ENCODE measurements around the gene BMP8B. TPM values are rescaled to one million over a fixed set of nuclear protein-coding genes. Genes with fewer than 3 reads are reported as not detected.
A peak's percentile ranks its signal among the peaks of the same experiment; 100 is the strongest.

Gene BMP8B
- total RNA-seq, 1 donor from 2014 or later: 0.16 TPM

DNA sequence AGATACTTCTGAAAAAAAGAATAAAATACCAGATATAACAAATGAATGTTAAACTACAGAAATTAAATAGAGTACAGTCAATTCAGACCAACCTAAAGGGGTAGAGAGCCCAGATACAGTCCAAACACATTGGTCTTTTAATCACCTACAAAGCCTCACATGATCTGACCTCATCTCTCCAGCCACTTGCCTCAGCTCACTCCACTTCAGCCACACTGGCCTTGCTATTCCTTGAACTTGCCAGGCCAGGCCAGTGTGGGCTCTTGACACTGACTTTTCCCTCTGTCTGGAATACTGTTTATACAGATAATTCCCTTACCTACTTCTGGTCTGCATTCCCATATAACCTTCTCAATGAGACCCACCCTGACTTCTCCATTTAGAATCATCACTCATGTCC lies 67.0 kb downstream of the BMP8B start:
- H3K9ac ChIP-seq (ENCODE audit: low read length): no peak overlapping the region
- no peak overlapping the region for H2AFZ ChIP-seq (ENCODE audit: low read depth, low read length)
- peaks cover 58% of the 10 kb centered on the region for H3K27me3 ChIP-seq (ENCODE audit: insufficient read depth, low read length)
- FAIRE-seq: no peak
- DNase-seq (ENCODE audit: low read depth): no peak
- no peaks in the 10 kb centered on the region for H3K4me1 ChIP-seq (ENCODE audit: insufficient read depth, low read length)
- no peaks in the 10 kb centered on the region for H4K20me1 ChIP-seq (ENCODE audit: insufficient read depth, low read length)
- no peaks in the 10 kb centered on the region for H3K36me3 ChIP-seq (ENCODE audit: insufficient read depth, low read length)
- Mint-ChIP-seq H3K9me3 (ENCODE audit: unreplicated experiment) (no peaks in the 10 kb centered on the region), H3K27me3 (ENCODE audit: low read depth, unreplicated experiment) (peaks cover 72% of the 10 kb centered on the region), H3K36me3 (ENCODE audit: low read depth, unreplicated experiment) (peaks cover 3% of the 10 kb centered on the region), H3K4me1 (ENCODE audit: low read depth, unreplicated experiment) (no peaks in the 10 kb centered on the region), H3K27ac (ENCODE audit: unreplicated experiment) (no peak overlapping the region), H3K4me3 (ENCODE audit: unreplicated experiment) (no peak overlapping the region)
- TF ChIP-seq, protein P1, sequence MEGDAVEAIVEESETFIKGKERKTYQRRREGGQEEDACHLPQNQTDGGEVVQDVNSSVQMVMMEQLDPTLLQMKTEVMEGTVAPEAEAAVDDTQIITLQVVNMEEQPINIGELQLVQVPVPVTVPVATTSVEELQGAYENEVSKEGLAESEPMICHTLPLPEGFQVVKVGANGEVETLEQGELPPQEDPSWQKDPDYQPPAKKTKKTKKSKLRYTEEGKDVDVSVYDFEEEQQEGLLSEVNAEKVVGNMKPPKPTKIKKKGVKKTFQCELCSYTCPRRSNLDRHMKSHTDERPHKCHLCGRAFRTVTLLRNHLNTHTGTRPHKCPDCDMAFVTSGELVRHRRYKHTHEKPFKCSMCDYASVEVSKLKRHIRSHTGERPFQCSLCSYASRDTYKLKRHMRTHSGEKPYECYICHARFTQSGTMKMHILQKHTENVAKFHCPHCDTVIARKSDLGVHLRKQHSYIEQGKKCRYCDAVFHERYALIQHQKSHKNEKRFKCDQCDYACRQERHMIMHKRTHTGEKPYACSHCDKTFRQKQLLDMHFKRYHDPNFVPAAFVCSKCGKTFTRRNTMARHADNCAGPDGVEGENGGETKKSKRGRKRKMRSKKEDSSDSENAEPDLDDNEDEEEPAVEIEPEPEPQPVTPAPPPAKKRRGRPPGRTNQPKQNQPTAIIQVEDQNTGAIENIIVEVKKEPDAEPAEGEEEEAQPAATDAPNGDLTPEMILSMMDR (IDR thresholded peaks at IDR 0.05; ENCODE audit: insufficient read depth, low read depth, low read length): no peak
- no peak for TF ChIP-seq EZH2 (IDR thresholded peaks at IDR 0.05; ENCODE audit: insufficient read depth, low read length)
- no peaks in the 10 kb centered on the region for H3K9me3 ChIP-seq (ENCODE audit: insufficient read depth, low read depth, low read length)
- no peaks in the 10 kb centered on the region for H3K79me2 ChIP-seq (ENCODE audit: insufficient read depth, low read length)
- H3K4me3 ChIP-seq (ENCODE audit: insufficient read depth, low read depth, low read length): no peak overlapping the region
- no peak overlapping the region for H3K27ac ChIP-seq (ENCODE audit: low read depth, low read length)
- H3K4me2 ChIP-seq (ENCODE audit: low read length): no peak overlapping the region

DNA sequence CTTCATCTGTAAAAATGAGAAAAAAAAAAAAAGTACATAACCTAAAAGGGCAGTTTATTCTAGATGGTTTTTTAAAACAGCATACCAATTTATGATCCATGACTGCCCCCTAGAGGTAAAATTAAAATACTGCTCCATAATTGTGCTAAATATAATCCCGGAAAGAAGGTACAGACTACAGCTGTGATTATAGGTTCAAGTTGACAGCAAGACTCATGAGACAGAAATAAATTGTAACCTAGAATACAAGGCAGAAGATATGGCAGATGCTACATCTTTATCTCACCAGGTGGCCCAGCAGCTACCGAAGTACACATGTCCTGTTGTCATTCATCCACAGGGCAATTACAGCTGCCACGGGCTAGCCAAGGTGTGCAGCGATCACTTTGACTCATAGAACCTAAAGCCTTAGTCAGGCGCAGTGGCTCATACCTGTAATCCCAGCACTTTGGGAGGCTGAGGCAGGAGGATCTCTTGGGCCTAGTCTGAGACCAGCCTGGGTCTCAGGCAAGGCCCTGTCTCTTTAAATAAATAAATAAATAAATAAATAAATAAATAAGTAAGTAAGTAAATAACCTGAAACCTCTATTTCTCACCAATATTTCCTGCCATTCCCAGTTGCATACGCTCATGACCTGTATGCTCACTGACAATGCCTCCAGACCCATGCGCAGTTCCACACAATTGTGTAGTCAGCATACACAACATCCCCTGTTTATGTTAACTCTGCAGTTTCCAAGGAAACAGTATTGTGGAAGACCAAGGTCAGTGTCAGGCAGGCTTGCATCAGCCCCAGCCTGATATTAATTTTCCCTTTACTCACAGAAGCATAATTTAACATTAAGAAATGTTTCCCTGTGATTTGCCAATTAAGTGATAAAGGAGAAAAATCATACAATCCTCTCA lies 68.3 kb downstream of the BMP8B start:
- Histone ChIP-seq H3K27ac (ENCODE audit: low read depth, low read length) (no peak overlapping the region), H3K4me1 (ENCODE audit: insufficient read depth, low read length) (no peaks in the 10 kb centered on the region), H3K36me3 (ENCODE audit: insufficient read depth, low read length) (no peaks in the 10 kb centered on the region), H3K9ac (ENCODE audit: low read length) (no peak overlapping the region), H3K27me3 (ENCODE audit: insufficient read depth, low read length) (peaks cover 50% of the 10 kb centered on the region), H3K4me2 (ENCODE audit: low read length) (no peak overlapping the region), H4K20me1 (ENCODE audit: insufficient read depth, low read length) (no peaks in the 10 kb centered on the region), H3K4me3 (ENCODE audit: insufficient read depth, low read depth, low read length) (no peak overlapping the region), H2AFZ (ENCODE audit: low read depth, low read length) (no peak overlapping the region), H3K79me2 (ENCODE audit: insufficient read depth, low read length) (no peaks in the 10 kb centered on the region), H3K9me3 (ENCODE audit: insufficient read depth, low read depth, low read length) (no peaks in the 10 kb centered on the region)
- no peaks in the 10 kb centered on the region for H3K4me1 Mint-ChIP-seq (ENCODE audit: low read depth, unreplicated experiment)
- H3K27ac Mint-ChIP-seq (ENCODE audit: unreplicated experiment): no peak overlapping the region
- H3K4me3 Mint-ChIP-seq (ENCODE audit: unreplicated experiment): no peak overlapping the region
- peaks cover 69% of the 10 kb centered on the region for H3K27me3 Mint-ChIP-seq (ENCODE audit: low read depth, unreplicated experiment)
- TF ChIP-seq, protein P1 (IDR thresholded peaks at IDR 0.05; ENCODE audit: insufficient read depth, low read depth, low read length): peak; percentile 68
- TF ChIP-seq EZH2 (IDR thresholded peaks at IDR 0.05; ENCODE audit: insufficient read depth, low read length): no peak
- peak; percentile 55 for FAIRE-seq
- H3K36me3 Mint-ChIP-seq (ENCODE audit: low read depth, unreplicated experiment): peaks cover 3% of the 10 kb centered on the region
- peak; percentile 26 for DNase-seq (ENCODE audit: low read depth)
- H3K9me3 Mint-ChIP-seq (ENCODE audit: unreplicated experiment): no peaks in the 10 kb centered on the region

DNA sequence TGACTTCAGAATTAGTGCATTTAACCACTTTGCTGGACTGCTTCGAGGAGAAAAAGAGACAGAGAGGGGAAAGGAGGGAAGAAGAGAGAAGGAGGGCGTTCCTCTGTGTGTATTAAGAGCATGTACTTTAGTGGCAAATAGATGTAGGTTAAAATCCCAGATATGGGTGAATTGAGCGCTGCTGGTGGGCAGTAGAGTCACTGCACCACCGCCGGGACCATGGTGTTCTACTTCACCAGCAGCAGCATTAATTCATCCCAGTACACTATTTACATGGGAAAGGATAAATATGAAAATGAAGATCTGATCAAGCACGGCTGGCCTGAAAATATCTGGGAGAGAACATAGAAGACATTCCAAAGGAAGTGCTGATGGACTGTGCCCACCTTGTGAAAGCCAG lies 70.9 kb downstream of the BMP8B start:
- Histone ChIP-seq H3K4me2 (ENCODE audit: low read length) (no peak overlapping the region), H3K79me2 (ENCODE audit: insufficient read depth, low read length) (no peaks in the 10 kb centered on the region), H3K9ac (ENCODE audit: low read length) (no peak overlapping the region), H3K27me3 (ENCODE audit: insufficient read depth, low read length) (peaks cover 44% of the 10 kb centered on the region), H3K27ac (ENCODE audit: low read depth, low read length) (no peak overlapping the region), H3K36me3 (ENCODE audit: insufficient read depth, low read length) (no peaks in the 10 kb centered on the region), H3K9me3 (ENCODE audit: insufficient read depth, low read depth, low read length) (no peaks in the 10 kb centered on the region), H4K20me1 (ENCODE audit: insufficient read depth, low read length) (no peaks in the 10 kb centered on the region), H3K4me3 (ENCODE audit: insufficient read depth, low read depth, low read length) (no peak overlapping the region), H3K4me1 (ENCODE audit: insufficient read depth, low read length) (no peaks in the 10 kb centered on the region), H2AFZ (ENCODE audit: low read depth, low read length) (no peak overlapping the region)
- FAIRE-seq (no peak), DNase-seq (ENCODE audit: low read depth) (no peak)
- H3K9me3 Mint-ChIP-seq (ENCODE audit: unreplicated experiment): no peaks in the 10 kb centered on the region
- no peak overlapping the region for H3K4me3 Mint-ChIP-seq (ENCODE audit: unreplicated experiment)
- H3K36me3 Mint-ChIP-seq (ENCODE audit: low read depth, unreplicated experiment): no peaks in the 10 kb centered on the region
- H3K4me1 Mint-ChIP-seq (ENCODE audit: low read depth, unreplicated experiment): no peaks in the 10 kb centered on the region
- no peak for TF ChIP-seq EZH2 (IDR thresholded peaks at IDR 0.05; ENCODE audit: insufficient read depth, low read length)
- TF ChIP-seq, protein P1 (IDR thresholded peaks at IDR 0.05; ENCODE audit: insufficient read depth, low read depth, low read length): no peak
- H3K27me3 Mint-ChIP-seq (ENCODE audit: low read depth, unreplicated experiment): peaks cover 74% of the 10 kb centered on the region
- no peak overlapping the region for H3K27ac Mint-ChIP-seq (ENCODE audit: unreplicated experiment)

Data from astrocyte (in vitro differentiated cells and primary cell).